NT2/D1 (cell line): Measurements from ENCODE around the gene FOXP4.
A peak's percentile ranks its signal among the peaks of the same experiment; 100 is the strongest.

Experiments
- DNase-seq: peaks from one replicate; pipeline ENCODE4 v3.0.0-alpha.2; 2011; ENCODE audit warnings: low read depth, low spot score
- H3K27me3 ChIP-seq: 2 replicates; pipeline ENCODE4 v1.6.0; 2011; ENCODE audit warnings: mild to moderate bottlenecking; ENCODE audit not compliant: insufficient read length, insufficient read depth
- H3K36me3 ChIP-seq: 2 replicates; pipeline ENCODE4 v1.6.1; 2011; ENCODE audit warnings: mild to moderate bottlenecking, low read length, mixed read lengths; ENCODE audit not compliant: insufficient read depth, insufficient read length
- H3K4me1 ChIP-seq: 2 replicates; pipeline ENCODE4 v1.5.1; 2011; ENCODE audit not compliant: insufficient read depth, insufficient read length
- H3K4me3 ChIP-seq: 2 replicates; pipeline ENCODE4 v1.5.1; 2011; ENCODE audit warnings: low read depth; ENCODE audit not compliant: insufficient read length
- H3K9ac ChIP-seq: 2 replicates; pipeline ENCODE4 v1.6.0; 2011; ENCODE audit warnings: low read depth; ENCODE audit not compliant: insufficient read length
- H3K9me3 ChIP-seq: 2 replicates; pipeline ENCODE4 v1.5.1; 2011; ENCODE audit warnings: mild to moderate bottlenecking, low read length; ENCODE audit not compliant: insufficient read depth
- SUZ12 ChIP-seq: IDR thresholded peaks from 2 replicates; pipeline ENCODE4 v1.6.1; 2011; ENCODE audit not compliant: insufficient read length, insufficient read depth; ENCODE audit errors: extremely low read depth
- YY1 ChIP-seq: IDR thresholded peaks from 2 replicates; pipeline ENCODE4 v1.6.1; 2011; ENCODE audit not compliant: insufficient read length, insufficient read depth
- ZNF274 ChIP-seq: IDR thresholded peaks from 2 replicates; pipeline ENCODE4 v1.6.1; 2011; ENCODE audit warnings: mild to moderate bottlenecking, low read depth, low read length

The FOXP4 gene

GRCh38 chr6:41642090-41642959 is 96.1 kb downstream of the FOXP4 start:
- H3K9ac ChIP-seq = peak overlapping the region; percentile 16
- H3K27me3 ChIP-seq = peaks cover 7% of the 10 kb centered on the region
- H3K36me3 ChIP-seq = peaks cover 38% of the 10 kb centered on the region
- peaks cover 30% of the 10 kb centered on the region for H3K4me1 ChIP-seq
- TF ChIP-seq ZNF274 (no peak), YY1 (no peak), SUZ12 (no peak)
- no peak overlapping the region for H3K4me3 ChIP-seq
- H3K9me3 ChIP-seq = no peaks in the 10 kb centered on the region
- no peak for DNase-seq

- H3K4me1 ChIP-seq = peaks cover 30% of the 10 kb centered on the region
- DNase-seq = no peak
- H3K27me3 ChIP-seq = no peaks in the 10 kb centered on the region
- H3K9ac ChIP-seq = peak overlapping the region; percentile 17
- TF ChIP-seq YY1 = no peak
- TF ChIP-seq SUZ12 = no peak
- no peak for TF ChIP-seq ZNF274
- no peaks in the 10 kb centered on the region for H3K9me3 ChIP-seq
- no peak overlapping the region for H3K4me3 ChIP-seq
- H3K36me3 ChIP-seq = peaks cover 44% of the 10 kb centered on the region
These were observed 97.0 kb downstream of the FOXP4 start for GRCh38 chr6:41642960-41643898.

- H3K9ac ChIP-seq = peak overlapping the region; percentile 17
- peaks cover 50% of the 10 kb centered on the region for H3K36me3 ChIP-seq
- peaks cover 30% of the 10 kb centered on the region for H3K4me1 ChIP-seq
These were observed 97.7 kb downstream of the FOXP4 start for GRCh38 chr6:41643899-41644269.

GRCh38 chr6:41644297-41644879 is 98.2 kb downstream of the FOXP4 start:
- H3K9me3 ChIP-seq = no peaks in the 10 kb centered on the region
- peaks cover 30% of the 10 kb centered on the region for H3K4me1 ChIP-seq
- no peak overlapping the region for H3K4me3 ChIP-seq
- no peaks in the 10 kb centered on the region for H3K27me3 ChIP-seq
- H3K9ac ChIP-seq = peak overlapping the region; percentile 17
- TF ChIP-seq YY1 (no peak), ZNF274 (no peak), SUZ12 (no peak)
- H3K36me3 ChIP-seq = peaks cover 55% of the 10 kb centered on the region
- DNase-seq = no peak

More at GRCh38 chr6:41643899-41644269, 97.7 kb downstream of the FOXP4 start:
- no peak overlapping the region for H3K4me3 ChIP-seq
- DNase-seq = no peak
- no peaks in the 10 kb centered on the region for H3K27me3 ChIP-seq
- H3K9me3 ChIP-seq = no peaks in the 10 kb centered on the region
- no peak for TF ChIP-seq YY1
- no peak for TF ChIP-seq SUZ12
- no peak for TF ChIP-seq ZNF274

GRCh38 chr6:41645007-41645618 is 98.9 kb downstream of the FOXP4 start:
- TF ChIP-seq YY1 (no peak), ZNF274 (no peak), SUZ12 (no peak)
- DNase-seq = no peak
- no peaks in the 10 kb centered on the region for H3K9me3 ChIP-seq
- H3K9ac ChIP-seq = peak overlapping the region; percentile 36
- H3K36me3 ChIP-seq = peaks cover 62% of the 10 kb centered on the region
- H3K4me3 ChIP-seq = no peak overlapping the region
- H3K27me3 ChIP-seq = no peaks in the 10 kb centered on the region
- peaks cover 28% of the 10 kb centered on the region for H3K4me1 ChIP-seq

- no peak overlapping the region for H3K4me3 ChIP-seq
- no peak overlapping the region for H3K9ac ChIP-seq
- peaks cover 28% of the 10 kb centered on the region for H3K4me1 ChIP-seq
- no peaks in the 10 kb centered on the region for H3K9me3 ChIP-seq
- TF ChIP-seq ZNF274 (no peak), YY1 (no peak), SUZ12 (no peak)
- no peak for DNase-seq
- no peaks in the 10 kb centered on the region for H3K27me3 ChIP-seq
- H3K36me3 ChIP-seq = peaks cover 62% of the 10 kb centered on the region
These were observed 100.0 kb downstream of the FOXP4 start for GRCh38 chr6:41646026-41646795.
